ENCODE results near the gene EYA2. TPM values are rescaled to one million over a fixed set of nuclear protein-coding genes. Genes with fewer than 3 reads are reported as not detected.
A peak's percentile ranks its signal among the peaks of the same experiment; 100 is the strongest.

EYA2 gene
- total RNA-seq, 1 donor from 2014 or later = 1.8 TPM

DNA sequence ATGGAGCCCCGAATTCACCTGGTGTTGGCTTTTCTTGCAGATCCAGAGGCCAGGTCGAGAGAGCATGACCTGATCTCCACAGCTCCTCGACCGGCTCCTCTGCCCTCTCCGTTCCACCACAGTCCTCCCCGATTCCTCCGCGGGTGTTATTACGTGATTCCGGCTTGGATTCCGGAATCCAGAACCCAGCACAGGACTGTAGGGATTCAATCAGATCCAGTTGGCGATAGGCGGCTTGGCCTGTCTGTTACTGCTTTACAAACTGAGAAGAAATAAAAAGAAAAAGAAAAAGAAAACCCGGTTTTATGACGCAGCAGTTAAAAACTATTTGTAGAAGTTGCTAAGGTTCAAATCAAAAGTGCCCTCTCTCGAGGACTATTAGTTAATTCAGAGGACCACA lies 222.7 kb downstream of the EYA2 start:
- H3K4me1 Mint-ChIP-seq = peaks cover 26% of the 10 kb centered on the region
- Histone ChIP-seq H3F3A (ENCODE audit: low read depth) (peaks cover 31% of the 10 kb centered on the region), H3K9ac (no peak overlapping the region), H3K4me3 (no peak overlapping the region), H3K79me2 (ENCODE audit: low read depth) (no peaks in the 10 kb centered on the region), H3K4me2 (peak overlapping the region; percentile 71), H3K9me3 (ENCODE audit: low read depth) (no peaks in the 10 kb centered on the region), H4K20me1 (ENCODE audit: low read depth) (peaks cover 5% of the 10 kb centered on the region), H3K27ac (peak overlapping the region; percentile 25), H3K4me1 (peaks cover 25% of the 10 kb centered on the region), H2AFZ (replicated peaks) (peak overlapping the region; percentile 1), H3K27me3 (no peaks in the 10 kb centered on the region), H3K36me3 (no peaks in the 10 kb centered on the region)
- H3K27me3 Mint-ChIP-seq (ENCODE audit: insufficient read depth, low read depth) = peaks cover 3% of the 10 kb centered on the region
- no peak overlapping the region for H3K4me3 Mint-ChIP-seq
- peak overlapping the region; percentile 19 for H3K27ac Mint-ChIP-seq
- H3K36me3 Mint-ChIP-seq = no peaks in the 10 kb centered on the region
- H3K9me3 Mint-ChIP-seq = no peaks in the 10 kb centered on the region
- TF ChIP-seq EZH2phosphoT487 (IDR thresholded peaks at IDR 0.05) = no peak
- TF ChIP-seq EZH2 (IDR thresholded peaks at IDR 0.05) = no peak
- TF ChIP-seq, protein P1, sequence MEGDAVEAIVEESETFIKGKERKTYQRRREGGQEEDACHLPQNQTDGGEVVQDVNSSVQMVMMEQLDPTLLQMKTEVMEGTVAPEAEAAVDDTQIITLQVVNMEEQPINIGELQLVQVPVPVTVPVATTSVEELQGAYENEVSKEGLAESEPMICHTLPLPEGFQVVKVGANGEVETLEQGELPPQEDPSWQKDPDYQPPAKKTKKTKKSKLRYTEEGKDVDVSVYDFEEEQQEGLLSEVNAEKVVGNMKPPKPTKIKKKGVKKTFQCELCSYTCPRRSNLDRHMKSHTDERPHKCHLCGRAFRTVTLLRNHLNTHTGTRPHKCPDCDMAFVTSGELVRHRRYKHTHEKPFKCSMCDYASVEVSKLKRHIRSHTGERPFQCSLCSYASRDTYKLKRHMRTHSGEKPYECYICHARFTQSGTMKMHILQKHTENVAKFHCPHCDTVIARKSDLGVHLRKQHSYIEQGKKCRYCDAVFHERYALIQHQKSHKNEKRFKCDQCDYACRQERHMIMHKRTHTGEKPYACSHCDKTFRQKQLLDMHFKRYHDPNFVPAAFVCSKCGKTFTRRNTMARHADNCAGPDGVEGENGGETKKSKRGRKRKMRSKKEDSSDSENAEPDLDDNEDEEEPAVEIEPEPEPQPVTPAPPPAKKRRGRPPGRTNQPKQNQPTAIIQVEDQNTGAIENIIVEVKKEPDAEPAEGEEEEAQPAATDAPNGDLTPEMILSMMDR (IDR thresholded peaks at IDR 0.05) = no peak
- DNase-seq (ENCODE audit: low spot score) = no peak

DNA sequence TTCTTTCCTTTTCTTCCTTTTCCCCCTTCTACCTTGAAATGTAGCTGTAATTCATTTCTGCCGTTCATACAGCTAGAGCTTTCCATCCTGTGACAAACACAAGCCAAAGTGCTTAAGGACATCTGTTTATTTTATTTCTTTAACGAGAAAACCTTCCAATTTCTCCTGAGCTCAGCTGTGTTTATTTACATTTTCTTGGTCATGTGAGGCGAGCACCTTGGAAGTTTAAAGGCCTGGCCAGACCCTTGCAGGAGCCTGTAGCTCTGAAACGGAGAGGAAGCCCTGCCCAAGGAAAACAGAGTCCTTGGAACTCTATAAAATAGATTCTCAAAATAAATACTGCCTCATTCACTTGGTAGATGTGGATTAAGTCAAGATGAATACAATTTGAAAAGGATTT lies 223.1 kb downstream of the EYA2 start:
- Histone ChIP-seq H3K79me2 (ENCODE audit: low read depth) (no peaks in the 10 kb centered on the region), H3K4me3 (peak overlapping the region; percentile 10), H3F3A (ENCODE audit: low read depth) (peaks cover 31% of the 10 kb centered on the region), H3K9ac (no peak overlapping the region), H3K4me1 (peaks cover 25% of the 10 kb centered on the region), H2AFZ (replicated peaks) (peak overlapping the region; percentile 1), H3K27ac (peak overlapping the region; percentile 25), H3K36me3 (no peaks in the 10 kb centered on the region), H3K4me2 (peak overlapping the region; percentile 71), H3K27me3 (no peaks in the 10 kb centered on the region), H4K20me1 (ENCODE audit: low read depth) (peaks cover 5% of the 10 kb centered on the region), H3K9me3 (ENCODE audit: low read depth) (no peaks in the 10 kb centered on the region)
- DNase-seq (ENCODE audit: low spot score) = no peak
- H3K9me3 Mint-ChIP-seq = no peaks in the 10 kb centered on the region
- TF ChIP-seq EZH2 (IDR thresholded peaks at IDR 0.05) (no peak), EZH2phosphoT487 (IDR thresholded peaks at IDR 0.05) (no peak)
- TF ChIP-seq, protein P1 (IDR thresholded peaks at IDR 0.05) = no peak
- peak overlapping the region; percentile 19 for H3K27ac Mint-ChIP-seq
- no peak overlapping the region for H3K4me3 Mint-ChIP-seq
- no peaks in the 10 kb centered on the region for H3K36me3 Mint-ChIP-seq
- H3K4me1 Mint-ChIP-seq = peaks cover 26% of the 10 kb centered on the region
- peaks cover 3% of the 10 kb centered on the region for H3K27me3 Mint-ChIP-seq (ENCODE audit: insufficient read depth, low read depth)

DNA sequence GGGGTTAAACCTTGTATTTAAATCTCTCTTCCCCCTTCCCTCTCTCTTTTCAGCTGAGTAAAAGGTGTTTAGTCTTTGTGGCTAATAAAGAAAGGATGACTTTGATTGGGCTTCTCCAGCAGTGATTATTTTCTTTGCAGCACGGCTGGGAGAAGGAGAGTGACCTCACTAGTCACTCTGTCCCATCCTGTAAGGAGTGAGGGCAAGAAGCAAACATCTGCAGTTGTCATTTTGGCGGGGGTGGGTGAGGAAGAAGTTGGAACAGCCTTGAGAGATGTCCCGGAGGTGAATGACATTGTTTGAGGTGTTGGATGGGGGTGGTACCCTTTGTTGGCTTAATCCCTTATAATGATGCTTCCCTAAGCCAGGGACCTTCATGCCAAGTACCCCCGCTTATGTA lies 223.6 kb downstream of the EYA2 start:
- H3K9me3 ChIP-seq (ENCODE audit: low read depth) = no peaks in the 10 kb centered on the region
- no peak for TF ChIP-seq EZH2 (IDR thresholded peaks at IDR 0.05)
- peaks cover 31% of the 10 kb centered on the region for H3F3A ChIP-seq (ENCODE audit: low read depth)
- no peaks in the 10 kb centered on the region for H3K79me2 ChIP-seq (ENCODE audit: low read depth)
- peaks cover 25% of the 10 kb centered on the region for H3K4me1 ChIP-seq
- H4K20me1 ChIP-seq (ENCODE audit: low read depth) = peaks cover 5% of the 10 kb centered on the region
- peak overlapping the region; percentile 25 for H3K27ac ChIP-seq
- peak overlapping the region; percentile 10 for H3K4me3 ChIP-seq
- H3K4me1 Mint-ChIP-seq = peaks cover 26% of the 10 kb centered on the region
- H3K9me3 Mint-ChIP-seq = no peaks in the 10 kb centered on the region
- peaks cover 3% of the 10 kb centered on the region for H3K27me3 Mint-ChIP-seq (ENCODE audit: insufficient read depth, low read depth)
- no peak overlapping the region for H2AFZ ChIP-seq (replicated peaks)
- H3K27ac Mint-ChIP-seq = no peak overlapping the region
- H3K4me2 ChIP-seq = peak overlapping the region; percentile 71
- no peaks in the 10 kb centered on the region for H3K36me3 Mint-ChIP-seq
- H3K9ac ChIP-seq = no peak overlapping the region
- no peaks in the 10 kb centered on the region for H3K36me3 ChIP-seq
- DNase-seq (ENCODE audit: low spot score) = peak; percentile 54
- no peaks in the 10 kb centered on the region for H3K27me3 ChIP-seq
- no peak overlapping the region for H3K4me3 Mint-ChIP-seq

DNA sequence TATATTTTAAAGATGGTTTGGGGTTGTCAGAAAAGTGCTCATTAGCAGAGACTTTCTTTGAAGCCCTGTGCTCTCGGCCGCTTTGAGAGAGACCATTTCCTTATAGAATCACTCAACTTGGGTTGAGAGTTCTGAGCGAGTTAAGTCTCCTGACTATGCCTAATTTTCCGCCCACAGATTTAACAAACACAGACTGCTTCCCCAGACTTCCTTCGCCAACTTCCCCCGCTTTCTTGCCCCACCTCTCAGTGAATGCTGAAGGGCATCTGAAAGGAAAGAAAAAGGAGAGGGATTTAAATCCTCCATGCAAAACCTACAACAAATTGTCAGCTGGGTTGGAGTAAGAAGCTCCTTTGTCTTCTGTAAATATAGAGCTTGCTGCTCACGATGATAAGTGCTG lies 224.0 kb downstream of the EYA2 start:
- H3K4me2 ChIP-seq = peak overlapping the region; percentile 71
- no peaks in the 10 kb centered on the region for H3K9me3 ChIP-seq (ENCODE audit: low read depth)
- Mint-ChIP-seq H3K27ac (peak overlapping the region; percentile 85), H3K36me3 (no peaks in the 10 kb centered on the region), H3K9me3 (no peaks in the 10 kb centered on the region), H3K4me1 (peaks cover 26% of the 10 kb centered on the region), H3K27me3 (ENCODE audit: insufficient read depth, low read depth) (peaks cover 3% of the 10 kb centered on the region), H3K4me3 (peak overlapping the region; percentile 71)
- H3K4me3 ChIP-seq = peak overlapping the region; percentile 10
- peaks cover 5% of the 10 kb centered on the region for H4K20me1 ChIP-seq (ENCODE audit: low read depth)
- no peaks in the 10 kb centered on the region for H3K79me2 ChIP-seq (ENCODE audit: low read depth)
- DNase-seq (ENCODE audit: low spot score) = peak; percentile 37
- no peak overlapping the region for H3K9ac ChIP-seq
- peaks cover 25% of the 10 kb centered on the region for H3K4me1 ChIP-seq
- H3K27me3 ChIP-seq = no peaks in the 10 kb centered on the region
- H2AFZ ChIP-seq (replicated peaks) = no peak overlapping the region
- H3F3A ChIP-seq (ENCODE audit: low read depth) = peaks cover 31% of the 10 kb centered on the region
- no peaks in the 10 kb centered on the region for H3K36me3 ChIP-seq
- H3K27ac ChIP-seq = peak overlapping the region; percentile 59
- no peak for TF ChIP-seq EZH2phosphoT487 (IDR thresholded peaks at IDR 0.05)
- TF ChIP-seq EZH2 (IDR thresholded peaks at IDR 0.05) = no peak
- TF ChIP-seq, protein P1 (IDR thresholded peaks at IDR 0.05) = no peak
